Subcutaneous abdominal adipose tissue (tissue), 5 donors: ENCODE measurements around the gene SORBS1.

ENCODE experiments used
- H3K27ac ChIP-seq: one replicate; pipeline ENCODE4 v1.7.0; 2013; ENCODE audit warnings: low read depth, mild to moderate bottlenecking, inconsistent platforms, low read length, moderate library complexity
- H3K27me3 ChIP-seq, 5 donors: one replicate each; pipeline ENCODE4 v1.7.0; 2013; ENCODE audit warnings: low read length in 5 of 5, inconsistent platforms in 1 of 5; ENCODE audit not compliant: control insufficient read depth in 5 of 5, insufficient read depth in 4 of 5
- H3K36me3 ChIP-seq, 5 donors: one replicate each; pipeline ENCODE4 v1.7.0; 2013; ENCODE audit warnings: low read length in 5 of 5; ENCODE audit not compliant: control insufficient read depth in 5 of 5, insufficient read depth in 5 of 5
- H3K4me1 ChIP-seq, 5 donors: one replicate each; pipeline ENCODE4 v1.7.0; 2013; ENCODE audit warnings: low read length in 5 of 5, mild to moderate bottlenecking in 3 of 5, moderate library complexity in 1 of 5; ENCODE audit not compliant: control insufficient read depth in 5 of 5, insufficient read depth in 5 of 5
- H3K4me3 ChIP-seq, 5 donors: one replicate each; pipeline ENCODE4 v1.7.0; 2013; ENCODE audit warnings: low read length in 5 of 5, low read depth in 1 of 5
- H3K9ac ChIP-seq, 5 donors: one replicate each; pipeline ENCODE4 v1.7.0; 2013; ENCODE audit warnings: low read length in 5 of 5, mild to moderate bottlenecking in 4 of 5, moderate library complexity in 3 of 5
- H3K9me3 ChIP-seq, 5 donors: one replicate each; pipeline ENCODE4 v1.7.0; 2013; ENCODE audit warnings: low read length in 5 of 5; ENCODE audit not compliant: control insufficient read depth in 5 of 5
- donor health status: healthy.
- donor health status: healthy.
- donor health status: healthy.
- donor health status: healthy.
- donor health status: healthy.

Gene SORBS1

GRCh38 chr10:95391581-95392216 lies 169.5 kb downstream of the SORBS1 start:
- peaks cover 5 to 91% (median 86%) of the 10 kb centered on the region in 5 donors for H3K4me1 ChIP-seq
- H3K9ac ChIP-seq: peak overlapping the region in 1 of 5 donors; percentile 55
- peaks cover 23 to 44% (median 26%) of the 10 kb centered on the region in 5 donors for H3K36me3 ChIP-seq
- peak overlapping the region; percentile 99 for H3K27ac ChIP-seq
- no peak overlapping the region for H3K4me3 ChIP-seq
- no peaks in the 10 kb centered on the region for H3K9me3 ChIP-seq
- no peaks in the 10 kb centered on the region for H3K27me3 ChIP-seq

- Histone ChIP-seq H3K27ac (peak overlapping the region; percentile 99), H3K9ac (peak overlapping the region in 2 of 5 donors; percentile 48 to 55), H3K9me3 (no peaks in the 10 kb centered on the region), H3K4me3 (no peak overlapping the region), H3K36me3 (peaks cover 21 to 41% (median 25%) of the 10 kb centered on the region in 5 donors), H3K27me3 (no peaks in the 10 kb centered on the region), H3K4me1 (peaks cover 5 to 94% (median 90%) of the 10 kb centered on the region in 5 donors)
Measured at GRCh38 chr10:95391164-95391563, 170.0 kb downstream of the SORBS1 start.

- H3K27ac ChIP-seq: peak overlapping the region; percentile 99
- H3K4me3 ChIP-seq: peak overlapping the region in 3 of 5 donors; percentile 28 to 39 (median 35)
- H3K9me3 ChIP-seq: no peaks in the 10 kb centered on the region
- no peaks in the 10 kb centered on the region for H3K27me3 ChIP-seq
- H3K4me1 ChIP-seq: peaks cover 5 to 93% (median 82%) of the 10 kb centered on the region in 5 donors
- H3K36me3 ChIP-seq: peaks cover 13 to 39% (median 25%) of the 10 kb centered on the region in 5 donors
- peak overlapping the region in 2 of 5 donors; percentile 39 to 71 for H3K9ac ChIP-seq
Measured at GRCh38 chr10:95389982-95390381, 171.2 kb downstream of the SORBS1 start.

GRCh38 chr10:95389176-95389575 lies 172.0 kb downstream of the SORBS1 start:
- Histone ChIP-seq H3K27me3 (no peaks in the 10 kb centered on the region), H3K36me3 (peaks cover 17 to 43% (median 25%) of the 10 kb centered on the region in 5 donors), H3K9ac (peak overlapping the region in 4 of 5 donors; percentile 11 to 71 (median 40)), H3K27ac (peak overlapping the region; percentile 99), H3K4me3 (peak overlapping the region in 4 of 5 donors; percentile 25 to 48 (median 34)), H3K9me3 (no peaks in the 10 kb centered on the region), H3K4me1 (peaks cover 5 to 93% (median 79%) of the 10 kb centered on the region in 5 donors)

DNA sequence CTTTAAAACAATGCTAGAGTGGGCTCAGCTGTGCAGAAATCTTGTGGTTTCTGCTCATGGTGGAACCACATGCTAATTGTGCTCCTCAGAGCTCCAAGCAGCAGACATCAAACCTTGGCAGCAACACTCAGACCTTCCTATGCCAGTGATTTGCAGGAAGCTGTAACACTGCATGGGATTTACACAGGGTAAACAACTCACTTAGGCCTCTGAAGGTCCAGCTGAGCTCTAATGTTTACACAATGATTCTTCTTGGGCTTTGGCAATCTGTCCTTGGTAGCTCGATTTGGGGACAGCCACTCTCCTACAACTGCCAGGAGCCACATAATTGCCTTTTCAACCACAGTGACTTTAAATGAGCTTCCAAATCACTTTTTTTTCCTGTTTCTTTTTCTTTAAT lies 172.6 kb downstream of the SORBS1 start:
- H3K27me3 ChIP-seq: no peaks in the 10 kb centered on the region
- peaks cover 20 to 45% (median 29%) of the 10 kb centered on the region in 5 donors for H3K36me3 ChIP-seq
- peak overlapping the region in 4 of 5 donors; percentile 20 to 35 (median 24) for H3K4me3 ChIP-seq
- H3K9ac ChIP-seq: peak overlapping the region in 3 of 5 donors; percentile 11 to 71 (median 38)
- no peaks in the 10 kb centered on the region for H3K9me3 ChIP-seq
- H3K27ac ChIP-seq: peak overlapping the region; percentile 99
- H3K4me1 ChIP-seq: peaks cover 5 to 94% (median 79%) of the 10 kb centered on the region in 5 donors

- Histone ChIP-seq H3K4me1 (peaks cover 5 to 93% (median 75%) of the 10 kb centered on the region in 5 donors), H3K9ac (peak overlapping the region in 1 of 5 donors; percentile 71), H3K36me3 (peaks cover 20 to 45% (median 28%) of the 10 kb centered on the region in 5 donors), H3K27ac (peak overlapping the region; percentile 99), H3K9me3 (no peaks in the 10 kb centered on the region), H3K27me3 (no peaks in the 10 kb centered on the region), H3K4me3 (peak overlapping the region in 3 of 5 donors; percentile 20 to 35 (median 23))
Measured at GRCh38 chr10:95388109-95388471, 173.1 kb downstream of the SORBS1 start.

- H3K36me3 ChIP-seq: peaks cover 46 to 68% (median 59%) of the 10 kb centered on the region in 5 donors
- H3K9ac ChIP-seq: peak overlapping the region in 1 of 5 donors; percentile 1
Measured at GRCh38 chr10:95384011-95384704, 177.0 kb downstream of the SORBS1 start.

DNA sequence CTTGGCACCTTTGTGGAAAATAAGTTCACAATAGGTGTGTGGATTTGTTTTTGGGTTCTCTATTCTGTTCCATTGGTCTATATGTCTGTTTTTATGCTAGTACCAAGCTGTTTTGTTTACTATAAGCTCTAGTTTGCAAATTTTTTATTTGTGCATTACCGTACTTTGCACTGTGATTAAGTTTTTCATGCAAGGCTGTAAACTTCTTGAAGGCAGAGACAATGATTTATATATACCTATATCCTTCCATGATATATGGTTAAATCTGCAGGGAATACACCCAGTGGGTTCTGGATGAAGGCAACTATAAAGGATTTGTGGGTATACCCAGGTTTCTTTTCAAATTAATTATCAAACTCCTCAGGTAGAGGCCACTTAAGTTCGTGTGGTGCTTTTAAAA lies 178.6 kb downstream of the SORBS1 start:
- H3K36me3 ChIP-seq: peaks cover 46 to 82% (median 63%) of the 10 kb centered on the region in 5 donors
- H3K27me3 ChIP-seq: no peaks in the 10 kb centered on the region
- H3K4me3 ChIP-seq: no peak overlapping the region
- H3K9ac ChIP-seq: no peak overlapping the region
- peaks cover 2 to 89% (median 53%) of the 10 kb centered on the region in 5 donors for H3K4me1 ChIP-seq
- H3K9me3 ChIP-seq: no peaks in the 10 kb centered on the region
- peak overlapping the region; percentile 99 for H3K27ac ChIP-seq

More at GRCh38 chr10:95384011-95384704, 177.0 kb downstream of the SORBS1 start:
- Histone ChIP-seq H3K4me1 (peaks cover 0 to 93% (median 55%) of the 10 kb centered on the region in 5 donors), H3K27me3 (no peaks in the 10 kb centered on the region), H3K27ac (peak overlapping the region; percentile 99), H3K9me3 (no peaks in the 10 kb centered on the region), H3K4me3 (no peak overlapping the region)

DNA sequence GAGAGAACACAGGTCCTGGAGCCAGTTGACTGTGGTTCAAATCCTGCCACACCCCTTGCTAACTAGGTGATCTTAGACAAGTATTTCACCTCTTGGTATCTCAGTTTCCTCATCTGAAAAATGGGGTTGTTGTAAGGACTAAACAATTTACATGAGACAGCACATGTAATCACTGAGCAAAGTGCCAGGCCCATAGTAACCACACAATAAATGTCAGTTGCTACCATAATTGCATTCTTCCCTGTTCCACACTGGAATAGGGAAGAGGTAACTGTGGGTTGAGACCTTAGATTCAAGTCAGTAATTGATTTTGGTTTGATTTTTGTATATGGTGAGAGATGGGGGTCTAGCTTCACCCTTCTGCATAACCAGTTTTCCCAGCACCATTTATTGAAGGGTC lies 179.0 kb downstream of the SORBS1 start:
- no peaks in the 10 kb centered on the region for H3K27me3 ChIP-seq
- H3K9ac ChIP-seq: no peak overlapping the region
- no peaks in the 10 kb centered on the region for H3K9me3 ChIP-seq
- peaks cover 2 to 89% (median 52%) of the 10 kb centered on the region in 5 donors for H3K4me1 ChIP-seq
- H3K36me3 ChIP-seq: peaks cover 46 to 87% (median 63%) of the 10 kb centered on the region in 5 donors
- no peak overlapping the region for H3K4me3 ChIP-seq
- peak overlapping the region; percentile 99 for H3K27ac ChIP-seq

GRCh38 chr10:95377950-95378349 lies 183.2 kb downstream of the SORBS1 start:
- peak overlapping the region in 3 of 5 donors; percentile 46 to 71 (median 48) for H3K9ac ChIP-seq
- no peak overlapping the region for H3K4me3 ChIP-seq
- no peaks in the 10 kb centered on the region for H3K9me3 ChIP-seq
- H3K36me3 ChIP-seq: peaks cover 36 to 87% (median 67%) of the 10 kb centered on the region in 5 donors
- no peaks in the 10 kb centered on the region for H3K27me3 ChIP-seq
- peak overlapping the region; percentile 76 for H3K27ac ChIP-seq
- H3K4me1 ChIP-seq: peaks cover 4 to 83% (median 55%) of the 10 kb centered on the region in 5 donors
